MM.1S (cell line): ENCODE data around the gene KAZALD1.

ENCODE experiments used
- DNase-seq: peaks from one replicate; pipeline ENCODE4 v3.0.0-alpha.2; 2015
- H2AFZ ChIP-seq: fragments of 300-600 bp; sonication (generic); 2 replicates; pipeline ENCODE4 v1.6.0; 2016; ENCODE audit warnings: antibody characterized with exemption, low read length
- H3F3A ChIP-seq: fragments of 300-600 bp; sonication (generic); 2 replicates; pipeline ENCODE4 v1.6.1; 2016; ENCODE audit warnings: mild to moderate bottlenecking, antibody characterized with exemption, low read length, moderate library complexity, mixed read lengths; ENCODE audit not compliant: insufficient read depth
- H3K27ac ChIP-seq: fragments of 300-600 bp; sonication (generic); 2 replicates; pipeline ENCODE4 v1.5.1; 2016; ENCODE audit warnings: mild to moderate bottlenecking, low read length
- H3K27me3 ChIP-seq: fragments of 300-600 bp; sonication (generic); replicated peaks from 2 replicates; pipeline ENCODE4 v1.6.0; 2016; ENCODE audit warnings: low read length; ENCODE audit not compliant: insufficient read depth
- H3K36me3 ChIP-seq: fragments of 300-600 bp; sonication (generic); replicated peaks from 2 replicates; pipeline ENCODE4 v1.6.1; 2016; ENCODE audit warnings: mild to moderate bottlenecking, low read length, mixed read lengths; ENCODE audit not compliant: insufficient read depth
- H3K4me1 ChIP-seq: fragments of 300-600 bp; sonication (generic); 2 replicates; pipeline ENCODE4 v1.6.1; 2016; ENCODE audit warnings: low read length, mixed read lengths
- H3K4me2 ChIP-seq: fragments of 300-600 bp; sonication (generic); 2 replicates; pipeline ENCODE4 v1.6.0; 2016; ENCODE audit warnings: low read depth, low read length
- H3K4me3 ChIP-seq: fragments of 300-600 bp; sonication (generic); 2 replicates; pipeline ENCODE4 v1.5.1; 2016; ENCODE audit warnings: low read length, mixed read lengths
- H3K79me2 ChIP-seq: fragments of 300-600 bp; sonication (generic); 2 replicates; pipeline ENCODE4 v1.6.1; 2016; ENCODE audit warnings: mixed run types, low read length, mixed read lengths
- H3K9ac ChIP-seq: fragments of 300-600 bp; sonication (generic); 2 replicates; pipeline ENCODE4 v1.6.1; 2016; ENCODE audit warnings: low read length, mixed read lengths
- H3K9me2 ChIP-seq: fragments of 300-600 bp; sonication (generic); replicated peaks from 2 replicates; pipeline ENCODE4 v1.6.1; 2016; ENCODE audit warnings: mild to moderate bottlenecking, low read length, mixed read lengths; ENCODE audit not compliant: insufficient read depth
- H3K9me3 ChIP-seq: fragments of 300-600 bp; sonication (generic); replicated peaks from 2 replicates; pipeline ENCODE4 v1.6.1; 2016; ENCODE audit warnings: mild to moderate bottlenecking, low read length, mixed read lengths; ENCODE audit not compliant: insufficient read depth
- H4K20me1 ChIP-seq: fragments of 300-600 bp; sonication (generic); 2 replicates; pipeline ENCODE4 v1.6.1; 2016; ENCODE audit warnings: mild to moderate bottlenecking, low read length, moderate library complexity, mixed read lengths; ENCODE audit not compliant: insufficient read depth
- EZH2 ChIP-seq: fragments of 300-600 bp; sonication (generic); optimal IDR thresholded peaks from 2 replicates; pipeline ENCODE3; 2017; ENCODE audit warnings: low read depth, mild to moderate bottlenecking, antibody characterized with exemption, low read length, mixed read lengths
- EZH2phosphoT487 ChIP-seq: fragments of 300-600 bp; sonication (generic); IDR thresholded peaks from 2 replicates; pipeline ENCODE4 v1.6.1; 2018; ENCODE audit warnings: antibody characterized with exemption, low read length
- TF ChIP-seq, protein P1 (sequence below): fragments of 300-600 bp; sonication (generic); IDR thresholded peaks from 2 replicates; pipeline ENCODE4 v1.5.1; 2016; ENCODE audit warnings: antibody characterized with exemption, low read length, mixed read lengths

The KAZALD1 gene

DNA sequence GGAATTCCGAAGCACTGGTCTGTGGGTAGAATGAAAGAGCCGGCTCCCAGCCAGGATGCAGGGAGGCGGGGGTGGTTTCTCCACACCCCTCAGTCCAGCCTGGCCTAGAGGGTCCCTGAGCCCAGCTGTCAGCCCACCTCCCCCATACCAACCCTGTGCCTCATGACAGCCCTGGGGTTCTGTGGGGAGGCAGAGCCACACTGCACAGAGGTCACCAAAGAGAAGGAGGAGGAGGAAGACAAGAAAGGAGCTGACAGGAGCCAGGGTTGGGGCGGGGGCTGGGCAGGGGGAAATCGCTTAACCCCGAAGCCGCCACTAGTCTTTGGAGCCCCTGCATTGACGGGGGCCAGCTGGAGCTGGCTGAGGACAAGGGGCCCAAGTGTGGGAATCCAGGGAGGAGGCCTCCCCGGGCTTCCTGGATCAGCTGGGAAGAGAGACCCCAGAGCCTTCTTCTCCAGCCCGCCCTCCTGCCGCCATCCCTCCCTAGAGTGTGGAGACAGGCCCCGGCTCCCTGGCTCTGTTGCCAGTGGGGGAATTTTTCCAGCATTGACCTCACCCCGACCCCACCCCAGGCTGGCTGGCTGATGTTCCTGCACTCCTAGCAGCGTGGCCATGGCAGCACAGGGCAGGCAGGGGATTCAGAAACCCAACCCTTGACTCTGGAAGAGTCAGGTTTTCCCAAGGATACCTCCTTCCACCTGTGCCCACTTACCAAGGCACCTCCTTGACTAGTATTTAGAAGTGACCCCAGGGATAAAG, 32.5 kb downstream of the KAZALD1 start:
- no peak overlapping the region for H3K27ac ChIP-seq
- no peaks in the 10 kb centered on the region for H3K36me3 ChIP-seq
- no peak overlapping the region for H3K4me3 ChIP-seq
- H3K4me1 ChIP-seq: no peaks in the 10 kb centered on the region
- H4K20me1 ChIP-seq: no peaks in the 10 kb centered on the region
- no peak for DNase-seq
- TF ChIP-seq, protein P1, sequence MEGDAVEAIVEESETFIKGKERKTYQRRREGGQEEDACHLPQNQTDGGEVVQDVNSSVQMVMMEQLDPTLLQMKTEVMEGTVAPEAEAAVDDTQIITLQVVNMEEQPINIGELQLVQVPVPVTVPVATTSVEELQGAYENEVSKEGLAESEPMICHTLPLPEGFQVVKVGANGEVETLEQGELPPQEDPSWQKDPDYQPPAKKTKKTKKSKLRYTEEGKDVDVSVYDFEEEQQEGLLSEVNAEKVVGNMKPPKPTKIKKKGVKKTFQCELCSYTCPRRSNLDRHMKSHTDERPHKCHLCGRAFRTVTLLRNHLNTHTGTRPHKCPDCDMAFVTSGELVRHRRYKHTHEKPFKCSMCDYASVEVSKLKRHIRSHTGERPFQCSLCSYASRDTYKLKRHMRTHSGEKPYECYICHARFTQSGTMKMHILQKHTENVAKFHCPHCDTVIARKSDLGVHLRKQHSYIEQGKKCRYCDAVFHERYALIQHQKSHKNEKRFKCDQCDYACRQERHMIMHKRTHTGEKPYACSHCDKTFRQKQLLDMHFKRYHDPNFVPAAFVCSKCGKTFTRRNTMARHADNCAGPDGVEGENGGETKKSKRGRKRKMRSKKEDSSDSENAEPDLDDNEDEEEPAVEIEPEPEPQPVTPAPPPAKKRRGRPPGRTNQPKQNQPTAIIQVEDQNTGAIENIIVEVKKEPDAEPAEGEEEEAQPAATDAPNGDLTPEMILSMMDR: no peak
- no peak for TF ChIP-seq EZH2
- TF ChIP-seq EZH2phosphoT487: no peak
- no peaks in the 10 kb centered on the region for H3F3A ChIP-seq
- no peak overlapping the region for H3K9ac ChIP-seq
- H2AFZ ChIP-seq: no peak overlapping the region
- H3K79me2 ChIP-seq: no peaks in the 10 kb centered on the region
- H3K9me3 ChIP-seq: no peaks in the 10 kb centered on the region
- no peaks in the 10 kb centered on the region for H3K9me2 ChIP-seq
- H3K4me2 ChIP-seq: no peak overlapping the region
- H3K27me3 ChIP-seq: peaks cover 62% of the 10 kb centered on the region

DNA sequence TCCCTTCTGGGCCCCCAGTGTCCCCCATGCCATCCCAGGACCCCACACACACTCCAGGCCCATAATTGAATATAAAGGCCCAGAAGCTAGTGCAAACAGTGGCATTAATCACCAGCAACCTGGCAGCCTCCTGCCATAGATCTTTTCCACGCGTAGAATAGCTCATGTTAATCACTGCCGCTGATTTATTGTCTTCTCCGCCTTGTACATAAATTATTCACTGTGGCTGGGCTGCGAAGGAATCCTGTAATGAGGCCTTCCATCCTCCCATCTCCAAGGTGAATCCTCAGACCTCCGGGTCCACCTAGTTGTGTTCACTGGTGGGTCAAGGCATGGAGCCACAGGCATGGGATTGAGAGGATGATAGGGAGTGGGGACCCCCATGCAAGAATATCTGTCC, 33.2 kb downstream of the KAZALD1 start:
- H2AFZ ChIP-seq: no peak overlapping the region
- DNase-seq: no peak
- no peaks in the 10 kb centered on the region for H3K36me3 ChIP-seq
- H3K9ac ChIP-seq: no peak overlapping the region
- H3K79me2 ChIP-seq: no peaks in the 10 kb centered on the region
- TF ChIP-seq, protein P1: no peak
- TF ChIP-seq EZH2 (no peak), EZH2phosphoT487 (no peak)
- no peak overlapping the region for H3K4me3 ChIP-seq
- no peaks in the 10 kb centered on the region for H3K4me1 ChIP-seq
- no peaks in the 10 kb centered on the region for H4K20me1 ChIP-seq
- no peak overlapping the region for H3K27ac ChIP-seq
- H3K9me2 ChIP-seq: no peaks in the 10 kb centered on the region
- H3K4me2 ChIP-seq: no peak overlapping the region
- H3K9me3 ChIP-seq: no peaks in the 10 kb centered on the region
- H3K27me3 ChIP-seq: peaks cover 59% of the 10 kb centered on the region
- no peaks in the 10 kb centered on the region for H3F3A ChIP-seq

DNA sequence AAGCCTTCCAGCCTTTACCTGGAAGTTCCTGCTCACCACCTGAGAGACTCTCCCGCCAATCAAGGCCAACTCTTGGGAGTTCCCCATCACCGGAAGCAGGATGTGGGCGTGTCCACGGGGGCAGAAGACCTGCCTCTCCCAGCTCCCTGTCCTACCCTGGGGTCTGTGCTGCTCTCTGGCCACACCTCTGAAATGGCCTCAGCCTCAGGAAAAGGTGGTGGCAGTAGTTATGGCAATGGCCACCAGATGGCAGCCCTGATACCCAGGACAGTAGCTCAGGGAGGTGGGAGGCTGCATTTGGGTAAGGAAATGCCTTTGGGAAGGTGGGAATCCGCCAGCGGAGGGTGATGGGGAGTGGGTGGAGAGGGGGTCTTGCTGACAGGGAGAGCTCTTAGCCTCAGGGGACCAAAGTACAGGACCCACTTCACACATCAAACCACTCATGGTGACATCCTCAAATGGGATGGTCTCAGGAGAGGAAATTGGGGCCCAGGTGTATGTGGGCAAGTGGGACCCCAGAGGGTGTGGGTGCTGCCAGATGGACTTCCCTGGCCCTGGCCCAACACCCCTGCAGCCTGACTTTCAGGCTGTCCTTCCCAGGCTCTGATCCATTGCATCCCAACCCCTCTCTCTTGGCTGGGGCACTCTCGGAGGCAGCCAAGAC, 33.9 kb downstream of the KAZALD1 start:
- no peak overlapping the region for H3K4me3 ChIP-seq
- H3F3A ChIP-seq: no peaks in the 10 kb centered on the region
- no peak overlapping the region for H2AFZ ChIP-seq
- DNase-seq: peak; percentile 65
- no peak overlapping the region for H3K9ac ChIP-seq
- H3K27ac ChIP-seq: no peak overlapping the region
- H3K4me2 ChIP-seq: no peak overlapping the region
- no peaks in the 10 kb centered on the region for H3K79me2 ChIP-seq
- no peaks in the 10 kb centered on the region for H3K4me1 ChIP-seq
- H3K36me3 ChIP-seq: no peaks in the 10 kb centered on the region
- H4K20me1 ChIP-seq: no peaks in the 10 kb centered on the region
- H3K27me3 ChIP-seq: peaks cover 55% of the 10 kb centered on the region
- no peaks in the 10 kb centered on the region for H3K9me2 ChIP-seq
- TF ChIP-seq, protein P1: peak; percentile 91
- no peak for TF ChIP-seq EZH2phosphoT487
- H3K9me3 ChIP-seq: no peaks in the 10 kb centered on the region
